ENCODE data around the gene SLC25A25. TPM values are rescaled to one million over a fixed set of nuclear protein-coding genes. Genes with fewer than 3 reads are reported as not detected.

Gene SLC25A25
- total RNA-seq, 2 experiments from 2014 or later: 16.9 to 17.7 TPM

DNA sequence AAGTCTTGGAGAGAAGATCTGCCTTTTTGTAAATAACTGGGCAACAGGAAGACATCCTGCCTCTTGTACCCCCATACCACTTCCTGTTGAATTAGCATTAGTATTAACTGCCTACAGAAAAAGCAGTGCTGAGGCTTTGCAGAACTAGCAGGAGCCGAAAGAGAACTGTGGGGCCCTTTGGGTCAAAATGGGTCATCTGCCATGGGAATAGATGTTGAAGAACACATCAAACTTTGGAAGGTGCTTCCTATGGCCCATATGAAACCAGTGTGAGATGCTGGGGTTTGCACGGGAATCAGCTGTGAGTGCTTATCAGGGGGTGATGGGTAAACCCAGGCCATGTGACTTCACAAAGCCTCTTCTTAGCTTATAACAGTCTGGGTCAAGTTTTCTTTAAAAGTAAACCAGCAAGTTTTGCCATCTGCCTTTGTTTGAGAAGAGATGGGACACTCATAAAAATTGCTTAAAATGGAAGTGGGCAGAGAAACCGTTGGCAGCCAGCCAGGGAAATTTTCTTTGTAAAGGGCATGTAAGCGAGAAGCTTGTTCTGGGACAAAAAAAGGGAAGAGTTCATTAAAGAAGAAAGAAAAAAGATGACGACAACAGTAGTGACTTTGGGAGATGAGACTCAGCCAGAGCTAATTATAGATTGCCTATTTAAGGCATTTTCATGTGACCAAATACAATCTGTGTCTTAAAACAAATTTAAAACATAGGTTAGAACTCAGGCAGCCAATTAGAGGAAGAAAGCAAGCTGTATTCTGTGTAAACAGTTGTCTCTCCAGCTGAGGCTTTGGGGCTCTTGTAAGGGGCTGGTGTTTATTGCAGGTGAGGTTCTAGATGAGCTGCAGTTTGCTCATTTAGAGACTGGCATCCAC lies 4.4 kb downstream of the SLC25A25 start:
- ATAC-seq (ENCODE audit: poor library complexity) (no peak), DNase-seq (peak in 10 of 14 experiments; percentile 19 to 83 (median 45))
- TF ChIP-seq, protein P1, sequence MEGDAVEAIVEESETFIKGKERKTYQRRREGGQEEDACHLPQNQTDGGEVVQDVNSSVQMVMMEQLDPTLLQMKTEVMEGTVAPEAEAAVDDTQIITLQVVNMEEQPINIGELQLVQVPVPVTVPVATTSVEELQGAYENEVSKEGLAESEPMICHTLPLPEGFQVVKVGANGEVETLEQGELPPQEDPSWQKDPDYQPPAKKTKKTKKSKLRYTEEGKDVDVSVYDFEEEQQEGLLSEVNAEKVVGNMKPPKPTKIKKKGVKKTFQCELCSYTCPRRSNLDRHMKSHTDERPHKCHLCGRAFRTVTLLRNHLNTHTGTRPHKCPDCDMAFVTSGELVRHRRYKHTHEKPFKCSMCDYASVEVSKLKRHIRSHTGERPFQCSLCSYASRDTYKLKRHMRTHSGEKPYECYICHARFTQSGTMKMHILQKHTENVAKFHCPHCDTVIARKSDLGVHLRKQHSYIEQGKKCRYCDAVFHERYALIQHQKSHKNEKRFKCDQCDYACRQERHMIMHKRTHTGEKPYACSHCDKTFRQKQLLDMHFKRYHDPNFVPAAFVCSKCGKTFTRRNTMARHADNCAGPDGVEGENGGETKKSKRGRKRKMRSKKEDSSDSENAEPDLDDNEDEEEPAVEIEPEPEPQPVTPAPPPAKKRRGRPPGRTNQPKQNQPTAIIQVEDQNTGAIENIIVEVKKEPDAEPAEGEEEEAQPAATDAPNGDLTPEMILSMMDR (IDR thresholded peaks at IDR 0.05): no peak

GRCh38 chr9:128073253-128073886 lies 5.3 kb downstream of the SLC25A25 start:
- CTCF ChIA-PET: interaction anchor here (1.7 kb wide), 2 partner anchors 9 to 130 kb away, joined by 6 to 8 read pairs; no protein-coding TSS in a partner anchor
- H3K27me3 Mint-ChIP-seq: no peaks in the 10 kb centered on the region
- peak overlapping the region; percentile 88 for H3K27ac Mint-ChIP-seq
- peaks cover 4% of the 10 kb centered on the region for H3K36me3 ChIP-seq (ENCODE audit: insufficient read depth, low read length)
- H3K4me1 ChIP-seq (ENCODE audit: insufficient read depth, low read length): peaks cover 87% of the 10 kb centered on the region
- no peaks in the 10 kb centered on the region for H3K27me3 ChIP-seq (ENCODE audit: control insufficient read depth in 1 of 2, insufficient read depth in 2 of 2, low read length in 2 of 2)
- no peak for ATAC-seq (ENCODE audit: poor library complexity)
- peaks cover 15% of the 10 kb centered on the region for H3K36me3 Mint-ChIP-seq (ENCODE audit: low read depth)
- H3K4me1 Mint-ChIP-seq (ENCODE audit: low read depth): peaks cover 52% of the 10 kb centered on the region
- intact Hi-C loops (cut with DNase I, micrococcal nuclease): no loop called here
- H3K9me3 Mint-ChIP-seq: no peaks in the 10 kb centered on the region
- no peak overlapping the region for H3K4me3 ChIP-seq (ENCODE audit: low read length)
- POLR2A ChIA-PET: interaction anchor here (0.8 to 4.2 kb wide), 20 partner anchors 9 to 623 kb away, joined by 3 to 35 read pairs (median 4); partner anchors contain the start of genes LRSAM1 and RPL12
- TF ChIP-seq, protein P1 (IDR thresholded peaks at IDR 0.05): no peak
- peak overlapping the region; percentile 65 to 71 for H3K27ac ChIP-seq (ENCODE audit: low read depth in 1 of 2, low read length in 2 of 2)
- H3K4me3 Mint-ChIP-seq: peak overlapping the region; percentile 22
- DNase-seq: no peak
- no peaks in the 10 kb centered on the region for H3K9me3 ChIP-seq (ENCODE audit: control insufficient read depth in 1 of 2, insufficient read depth in 1 of 2, low read length in 2 of 2)

More for the DNA sequence above, 4.4 kb downstream of the SLC25A25 start:
- H3K4me1 ChIP-seq (ENCODE audit: insufficient read depth, low read length): peaks cover 80% of the 10 kb centered on the region
- H3K9me3 ChIP-seq (ENCODE audit: control insufficient read depth in 1 of 2, insufficient read depth in 1 of 2, low read length in 2 of 2): no peaks in the 10 kb centered on the region
- peaks cover 4% of the 10 kb centered on the region for H3K36me3 ChIP-seq (ENCODE audit: insufficient read depth, low read length)
- intact Hi-C loops (cut with DNase I, micrococcal nuclease): loop anchor here in 1 of 2 experiments (1.0 kb wide), 1 partner anchor 12 kb away; no protein-coding TSS in a partner anchor
- H3K4me3 Mint-ChIP-seq: peak overlapping the region; percentile 88
- H3K27me3 Mint-ChIP-seq: no peaks in the 10 kb centered on the region
- H3K27me3 ChIP-seq (ENCODE audit: control insufficient read depth in 1 of 2, insufficient read depth in 2 of 2, low read length in 2 of 2): no peaks in the 10 kb centered on the region
- POLR2A ChIA-PET: interaction anchor here (0.6 to 4.2 kb wide), 31 partner anchors 8 to 622 kb away, joined by 3 to 35 read pairs (median 4); partner anchors contain the start of genes EEIG1, LRSAM1 and RPL12
- H3K36me3 Mint-ChIP-seq (ENCODE audit: low read depth): peaks cover 11% of the 10 kb centered on the region
- peak overlapping the region; percentile 52 for H3K4me3 ChIP-seq (ENCODE audit: low read length)
- H3K9me3 Mint-ChIP-seq: no peaks in the 10 kb centered on the region
- CTCF ChIA-PET: interaction anchor here (0.6 to 1.7 kb wide), 6 partner anchors 10 to 137 kb away, joined by 3 to 8 read pairs (median 5); no protein-coding TSS in a partner anchor
- H3K27ac ChIP-seq (ENCODE audit: low read depth in 1 of 2, low read length in 2 of 2): peak overlapping the region; percentile 65 to 71
- H3K27ac Mint-ChIP-seq: peak overlapping the region; percentile 88
- H3K4me1 Mint-ChIP-seq (ENCODE audit: low read depth): peaks cover 43% of the 10 kb centered on the region

DNA sequence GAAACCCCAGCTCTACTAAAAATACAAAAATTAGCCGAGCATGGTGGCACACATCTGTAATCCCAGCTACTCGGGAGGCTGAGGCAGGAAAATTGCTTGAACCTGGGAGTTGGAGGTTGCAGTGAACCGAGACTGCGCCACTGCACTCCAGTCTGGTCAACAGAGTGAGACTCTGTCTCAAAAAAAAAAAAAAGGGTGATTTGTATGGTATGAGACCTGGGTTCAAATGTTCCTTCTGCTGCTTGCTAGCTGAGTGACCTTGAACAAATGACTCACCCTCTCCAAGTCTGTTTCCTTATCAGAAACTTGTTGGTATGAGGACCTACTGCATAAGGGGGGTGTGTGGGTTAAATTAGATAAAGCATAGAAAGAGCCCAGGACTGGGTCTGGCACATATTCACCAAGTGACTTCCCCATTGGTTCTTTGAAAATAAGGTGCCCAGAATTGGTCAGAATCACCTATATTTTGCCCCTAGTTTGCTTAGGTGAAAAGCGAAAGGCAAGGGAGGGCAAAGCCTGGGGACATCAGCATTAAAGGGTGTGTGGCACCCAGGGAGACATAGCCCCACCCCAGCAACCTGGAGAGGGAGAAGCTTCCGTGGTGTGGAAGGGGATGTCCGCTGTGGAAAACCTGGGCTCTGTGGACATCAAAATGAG lies 9.9 kb downstream of the SLC25A25 start:
- peak overlapping the region in 1 of 2 donors; percentile 24 for H3K27ac ChIP-seq (ENCODE audit: low read depth in 1 of 2, low read length in 2 of 2)
- H3K4me1 ChIP-seq (ENCODE audit: insufficient read depth, low read length): peaks cover 69% of the 10 kb centered on the region
- intact Hi-C loops (cut with DNase I, micrococcal nuclease): no loop called here
- no peak for ATAC-seq (ENCODE audit: poor library complexity)
- peaks cover 13% of the 10 kb centered on the region for H3K36me3 ChIP-seq (ENCODE audit: insufficient read depth, low read length)
- no peak overlapping the region for H3K4me3 ChIP-seq (ENCODE audit: low read length)
- H3K9me3 Mint-ChIP-seq: no peaks in the 10 kb centered on the region
- TF ChIP-seq, protein P1 (IDR thresholded peaks at IDR 0.05): no peak
- CTCF ChIA-PET: interaction anchor here (1.4 kb wide), 1 partner anchor 10 kb away, joined by 4 read pairs; no protein-coding TSS in a partner anchor
- H3K27ac Mint-ChIP-seq: peak overlapping the region; percentile 72
- H3K4me1 Mint-ChIP-seq (ENCODE audit: low read depth): peaks cover 52% of the 10 kb centered on the region
- H3K4me3 Mint-ChIP-seq: peak overlapping the region; percentile 52
- no peak for DNase-seq
- H3K27me3 Mint-ChIP-seq: no peaks in the 10 kb centered on the region
- H3K36me3 Mint-ChIP-seq (ENCODE audit: low read depth): peaks cover 22% of the 10 kb centered on the region
- H3K27me3 ChIP-seq (ENCODE audit: control insufficient read depth in 1 of 2, insufficient read depth in 2 of 2, low read length in 2 of 2): no peaks in the 10 kb centered on the region
- H3K9me3 ChIP-seq (ENCODE audit: control insufficient read depth in 1 of 2, insufficient read depth in 1 of 2, low read length in 2 of 2): no peaks in the 10 kb centered on the region
- POLR2A ChIA-PET: interaction anchor here (0.9 to 1.7 kb wide), 4 partner anchors 10 to 72 kb away, joined by 4 to 14 read pairs (median 5); partner anchors contain the start of genes NAIF1 and SLC25A25
